Calu3 (cell line): ENCODE data around the gene TSHZ2. TPM values are rescaled to one million over a fixed set of nuclear protein-coding genes. Genes with fewer than 3 reads are reported as not detected.
"Not testable (repeated sequence)": the region's sequence is repeated elsewhere in the genome, so short reads cannot be mapped to it uniquely, and the experiment has no call there.

Experiments used
- BruUV-seq: library from RNA; stranded (reverse); fragments of 400-500 nt; replicated peaks from 2 replicates; lab custom pipeline; 2021; lab: Mats Ljungman, UMichigan
- CTCF ChIA-PET: fragments of 300-600 bp; sonication (Branson Sonifier 250); formaldehyde crosslinking; loops from one replicate; lab custom pipeline; 2022; ENCODE audit warnings: antibody characterized with exemption; lab: Charles Lee
- DNase-seq: peaks from one replicate; pipeline ENCODE4 v3.0.0; 2022
- H3K27ac Mint-ChIP-seq: one replicate; pipeline ENCODE4 v1.8.0; 2022; ENCODE audit warnings: mixed read lengths; ENCODE audit not compliant: unreplicated experiment
- H3K27me3 Mint-ChIP-seq: one replicate; pipeline ENCODE4 v1.8.0; 2022; ENCODE audit warnings: mixed read lengths; ENCODE audit not compliant: unreplicated experiment
- H3K36me3 Mint-ChIP-seq: one replicate; pipeline ENCODE4 v1.8.0; 2022; ENCODE audit warnings: mild to moderate bottlenecking, moderate library complexity, mixed read lengths; ENCODE audit not compliant: insufficient read depth, unreplicated experiment
- H3K4me1 Mint-ChIP-seq: one replicate; pipeline ENCODE4 v1.8.0; 2022; ENCODE audit warnings: mild to moderate bottlenecking, low read depth, mixed read lengths; ENCODE audit not compliant: unreplicated experiment
- H3K4me3 Mint-ChIP-seq: one replicate; pipeline ENCODE4 v1.8.0; 2022; ENCODE audit warnings: mild to moderate bottlenecking, low read depth, moderate library complexity, mixed read lengths; ENCODE audit not compliant: unreplicated experiment
- H3K9me3 Mint-ChIP-seq: one replicate; pipeline ENCODE4 v1.8.0; 2022; ENCODE audit warnings: low read depth, mixed read lengths; ENCODE audit not compliant: unreplicated experiment
- intact Hi-C: fragments of 100-400 bp; cut with micrococcal nuclease; formaldehyde crosslinking; loops from one replicate; pipeline ENCODE4 v1.10.0; 2022; ENCODE audit not compliant: unreplicated experiment
- total RNA-seq: library from RNA; stranded (reverse); gene quantifications from 2 replicates; pipeline ENCODE4 v1.2.3, GENCODE V29; 2022
- TF ChIP-seq, protein P1 (sequence below): fragments of 200-600 bp; IDR thresholded peaks from one replicate; pipeline ENCODE4 v1.8.0; 2022; ENCODE audit warnings: antibody characterized with exemption; ENCODE audit not compliant: unreplicated experiment

The TSHZ2 gene
- total RNA-seq, 1 experiment from 2014 or later: not detected

DNA sequence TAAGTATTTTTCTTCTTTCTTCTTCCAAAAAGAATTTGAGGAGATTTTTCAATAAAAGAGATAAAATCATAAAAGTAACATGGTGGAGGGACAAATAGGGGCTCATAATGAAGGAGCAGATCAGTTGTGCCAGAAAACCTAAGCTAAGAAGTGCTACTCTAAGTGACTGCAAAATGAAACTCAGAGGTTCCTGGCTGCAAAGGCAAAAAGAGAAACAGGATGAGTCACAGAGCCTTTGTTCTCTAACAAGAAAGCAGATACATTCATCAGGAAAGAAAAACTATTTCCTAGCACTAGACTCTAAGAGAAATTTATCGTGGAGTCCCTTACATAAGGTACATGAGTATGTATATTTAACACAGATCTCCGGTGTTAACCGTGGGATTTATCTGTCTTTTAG, 49.8 kb downstream of the TSHZ2 start:
- no peak overlapping the region for H3K27ac Mint-ChIP-seq
- H3K36me3 Mint-ChIP-seq: no peaks in the 10 kb centered on the region
- peaks cover 3% of the 10 kb centered on the region for H3K27me3 Mint-ChIP-seq
- no peak for DNase-seq
- TF ChIP-seq, protein P1, sequence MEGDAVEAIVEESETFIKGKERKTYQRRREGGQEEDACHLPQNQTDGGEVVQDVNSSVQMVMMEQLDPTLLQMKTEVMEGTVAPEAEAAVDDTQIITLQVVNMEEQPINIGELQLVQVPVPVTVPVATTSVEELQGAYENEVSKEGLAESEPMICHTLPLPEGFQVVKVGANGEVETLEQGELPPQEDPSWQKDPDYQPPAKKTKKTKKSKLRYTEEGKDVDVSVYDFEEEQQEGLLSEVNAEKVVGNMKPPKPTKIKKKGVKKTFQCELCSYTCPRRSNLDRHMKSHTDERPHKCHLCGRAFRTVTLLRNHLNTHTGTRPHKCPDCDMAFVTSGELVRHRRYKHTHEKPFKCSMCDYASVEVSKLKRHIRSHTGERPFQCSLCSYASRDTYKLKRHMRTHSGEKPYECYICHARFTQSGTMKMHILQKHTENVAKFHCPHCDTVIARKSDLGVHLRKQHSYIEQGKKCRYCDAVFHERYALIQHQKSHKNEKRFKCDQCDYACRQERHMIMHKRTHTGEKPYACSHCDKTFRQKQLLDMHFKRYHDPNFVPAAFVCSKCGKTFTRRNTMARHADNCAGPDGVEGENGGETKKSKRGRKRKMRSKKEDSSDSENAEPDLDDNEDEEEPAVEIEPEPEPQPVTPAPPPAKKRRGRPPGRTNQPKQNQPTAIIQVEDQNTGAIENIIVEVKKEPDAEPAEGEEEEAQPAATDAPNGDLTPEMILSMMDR: no peak
- BruUV-seq: no TSS peak
- no peak overlapping the region for H3K4me3 Mint-ChIP-seq
- H3K4me1 Mint-ChIP-seq: no peaks in the 10 kb centered on the region
- CTCF ChIA-PET: no interaction called here
- H3K9me3 Mint-ChIP-seq: peaks cover 2% of the 10 kb centered on the region
- intact Hi-C loops: loop anchor here (2.0 kb wide), 1 partner anchor 195 kb away; no protein-coding TSS in a partner anchor

DNA sequence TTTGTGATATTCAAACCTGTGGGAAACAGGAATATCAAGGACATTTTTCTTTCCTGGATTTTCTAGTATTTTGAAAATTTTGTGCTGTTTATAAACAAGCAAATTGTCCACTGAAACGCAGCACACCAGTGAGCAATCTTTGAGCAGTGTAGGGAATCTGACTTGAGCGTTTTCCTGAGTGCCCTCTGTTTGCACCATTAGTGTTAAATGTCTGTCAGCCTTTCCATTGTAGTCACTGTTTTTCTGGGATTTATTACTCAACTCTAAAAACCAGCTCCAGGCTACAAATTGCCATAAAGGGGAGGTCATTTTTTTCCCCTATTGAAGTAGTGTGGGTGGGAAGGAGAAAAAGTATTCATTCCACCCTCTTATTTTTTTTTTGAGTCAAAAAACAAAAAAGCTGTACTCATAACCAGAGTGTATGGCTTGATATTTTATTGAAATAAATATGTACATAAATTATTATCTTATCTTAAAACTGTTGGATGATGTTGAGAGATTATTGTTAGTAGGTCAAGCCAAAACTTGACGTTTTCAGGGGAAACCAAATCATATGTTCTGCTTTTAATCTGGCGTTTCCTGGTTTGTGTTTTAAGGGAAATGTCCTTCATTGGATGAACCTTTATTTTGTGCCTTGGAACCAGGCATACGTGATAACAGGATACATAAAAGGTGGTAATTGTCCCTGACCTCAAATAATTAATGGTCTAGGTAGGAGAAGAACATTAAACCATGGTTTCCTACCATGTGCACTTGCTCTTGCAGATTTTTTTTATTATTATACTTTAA, 51.8 kb downstream of the TSHZ2 start:
- TF ChIP-seq, protein P1: no peak
- CTCF ChIA-PET: no interaction called here
- BruUV-seq: no TSS peak
- H3K4me1 Mint-ChIP-seq: no peaks in the 10 kb centered on the region
- intact Hi-C loops: no loop called here
- peaks cover 2% of the 10 kb centered on the region for H3K9me3 Mint-ChIP-seq
- no peaks in the 10 kb centered on the region for H3K36me3 Mint-ChIP-seq
- H3K4me3 Mint-ChIP-seq: no peak overlapping the region
- H3K27me3 Mint-ChIP-seq: peaks cover 23% of the 10 kb centered on the region
- DNase-seq: no peak
- H3K27ac Mint-ChIP-seq: no peak overlapping the region

DNA sequence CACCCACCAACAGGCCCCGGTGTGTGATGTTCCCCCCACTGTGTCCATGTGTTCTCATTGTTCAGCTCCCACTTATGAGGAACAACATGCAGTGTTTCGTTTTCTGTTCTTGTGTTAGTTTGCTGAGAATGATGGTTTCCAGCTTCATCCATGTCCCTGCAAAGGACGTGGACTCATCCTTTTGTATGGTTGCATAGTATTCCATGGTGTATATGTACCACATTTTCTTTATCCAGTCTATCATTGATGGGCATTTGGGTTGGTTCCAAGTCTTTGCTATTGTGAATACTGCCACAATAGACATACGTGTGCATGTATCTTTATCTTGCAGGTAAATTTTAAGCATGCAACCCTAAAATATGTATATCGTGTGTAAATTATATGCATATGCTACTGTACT, 52.5 kb downstream of the TSHZ2 start:
- H3K4me3 Mint-ChIP-seq, H3K4me1 Mint-ChIP-seq, intact Hi-C loops, DNase-seq, H3K27ac Mint-ChIP-seq, CTCF ChIA-PET, H3K9me3 Mint-ChIP-seq, BruUV-seq, H3K36me3 Mint-ChIP-seq: not testable (repeated sequence)
- H3K27me3 Mint-ChIP-seq: peaks cover 24% of the 10 kb centered on the region

DNA sequence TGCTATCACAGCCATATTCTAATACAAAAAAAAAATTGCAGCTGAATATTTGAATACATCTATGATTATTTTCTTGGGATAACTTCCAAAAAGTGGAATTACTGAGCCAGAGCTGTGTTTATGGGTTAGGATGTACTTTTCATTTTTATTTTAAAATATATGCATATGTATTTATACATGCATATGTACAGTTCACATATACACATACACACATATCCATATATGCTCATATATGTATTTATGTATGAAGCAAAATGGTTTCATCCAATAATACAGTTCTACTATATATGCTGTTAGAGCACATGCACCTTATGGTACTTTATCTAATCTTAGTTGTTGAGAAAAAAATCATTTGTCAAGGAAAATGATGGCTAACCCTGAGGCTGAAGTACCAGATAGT, 54.9 kb downstream of the TSHZ2 start:
- CTCF ChIA-PET: no interaction called here
- no TSS peak for BruUV-seq
- no peak overlapping the region for H3K4me3 Mint-ChIP-seq

More for the DNA sequence above, 54.9 kb downstream of the TSHZ2 start:
- peaks cover 24% of the 10 kb centered on the region for H3K27me3 Mint-ChIP-seq
- H3K4me1 Mint-ChIP-seq: no peaks in the 10 kb centered on the region
- intact Hi-C loops: no loop called here
- H3K36me3 Mint-ChIP-seq: no peaks in the 10 kb centered on the region
- no peaks in the 10 kb centered on the region for H3K9me3 Mint-ChIP-seq
- H3K27ac Mint-ChIP-seq: no peak overlapping the region
- TF ChIP-seq, protein P1: no peak
- no peak for DNase-seq
